H1 (cell line): ENCODE measurements around the gene KRTAP10-2. TPM values are rescaled to one million over a fixed set of nuclear protein-coding genes. Genes with fewer than 3 reads are reported as not detected.

Source experiments
- CTCF ChIA-PET: fragments of 300-600 bp; sonication (Branson Sonifier 250); formaldehyde crosslinking; loops from one replicate; lab custom pipeline; 2021; ENCODE audit not compliant: partially characterized antibody; lab: Charles Lee
- POLR2A ChIA-PET: fragments of 300-600 bp; sonication (Branson Sonifier 250); formaldehyde crosslinking; loops from one replicate; lab custom pipeline; 2021; ENCODE audit warnings: inconsistent platforms; ENCODE audit not compliant: partially characterized antibody; lab: Charles Lee
- DNase-seq, 2 experiments: peaks; one replicate each; pipeline versions ENCODE4 v3.0.0 to v3.0.0-alpha.2; 2010 to 2022; ENCODE audit warnings: low spot score in 2 of 2, low read depth in 1 of 2, mixed read lengths in 1 of 2
- FAIRE-seq: peaks from 2 replicates; lab custom pipeline; 2011; peaks lifted over from hg19 to GRCh38; lab: Jason Lieb, UNC
- H2AFZ ChIP-seq: 2 replicates; pipeline ENCODE4 v1.8.1; 2012; ENCODE audit warnings: low read length, inconsistent platforms
- H2AK5ac ChIP-seq: 2 replicates; pipeline ENCODE4 v1.6.1; 2013; ENCODE audit warnings: low read depth, low read length
- H2BK120ac ChIP-seq: replicated peaks from 2 replicates; pipeline ENCODE3; 2013; ENCODE audit warnings: low read depth, low read length, inconsistent platforms
- H2BK12ac ChIP-seq: 2 replicates; pipeline ENCODE4 v1.6.1; 2013; ENCODE audit warnings: low read depth, low read length
- H2BK15ac ChIP-seq: 2 replicates; pipeline ENCODE4 v1.6.1; 2013; ENCODE audit warnings: low read length
- H2BK20ac ChIP-seq: 2 replicates; pipeline ENCODE4 v1.6.1; 2013; ENCODE audit warnings: low read length
- H2BK5ac ChIP-seq: 2 replicates; pipeline ENCODE4 v1.6.1; 2013; ENCODE audit warnings: low read depth, low read length
- H3K14ac ChIP-seq: 2 replicates; pipeline ENCODE4 v1.6.1; 2013; ENCODE audit warnings: inconsistent platforms; ENCODE audit not compliant: insufficient read length
- H3K18ac ChIP-seq: 2 replicates; pipeline ENCODE4 v1.6.1; 2013; ENCODE audit warnings: low read length; ENCODE audit errors: extremely low read depth
- H3K23ac ChIP-seq: 2 replicates; pipeline ENCODE4 v1.6.1; 2013; ENCODE audit warnings: inconsistent platforms; ENCODE audit not compliant: insufficient read length
- H3K23me2 ChIP-seq: 2 replicates; pipeline ENCODE4 v1.6.1; 2013; ENCODE audit warnings: low read depth, low read length
- H3K27ac ChIP-seq: 2 replicates; pipeline ENCODE4 v1.6.1; 2011; ENCODE audit warnings: low read depth, low read length, inconsistent platforms
- H3K27me3 ChIP-seq, 4 experiments: replicated peaks in 1 of 4; 1 replicate in 1 of 4; 2 replicates in 3 of 4; pipeline versions ENCODE4 v1.6.1 to v1.8.1; 2011 to 2013; ENCODE audit warnings: low read length in 3 of 4, mild to moderate bottlenecking in 3 of 4, inconsistent platforms in 2 of 4, mixed read lengths in 2 of 4, moderate library complexity in 1 of 4; ENCODE audit not compliant: control insufficient read depth in 3 of 4, insufficient read depth in 3 of 4; ENCODE audit errors: extremely low read depth in 1 of 4
- H3K36me3 ChIP-seq, 4 experiments: 2 replicates each; pipeline versions ENCODE4 v1.6.1 to v1.8.1; 2011 to 2013; ENCODE audit warnings: mild to moderate bottlenecking in 4 of 4, low read length in 3 of 4, moderate library complexity in 2 of 4, control low read depth in 1 of 4, inconsistent platforms in 1 of 4; ENCODE audit not compliant: insufficient read depth in 4 of 4, control insufficient read depth in 2 of 4
- H3K4ac ChIP-seq: replicated peaks from 2 replicates; pipeline ENCODE3; 2013; ENCODE audit warnings: low read length, low read depth, mixed read lengths, inconsistent platforms; ENCODE audit not compliant: insufficient read length
- H3K4me1 ChIP-seq, 4 experiments: replicated peaks in 1 of 4; 1 replicate in 1 of 4; 2 replicates in 3 of 4; pipeline versions ENCODE4 v1.6.1 to v1.8.1; 2011 to 2013; ENCODE audit warnings: low read length in 3 of 4, inconsistent platforms in 2 of 4, mixed read lengths in 1 of 4; ENCODE audit not compliant: insufficient read depth in 4 of 4, control insufficient read depth in 3 of 4
- H3K4me2 ChIP-seq, 2 experiments: 2 replicates each; pipeline versions ENCODE4 v1.6.1 to v1.8.1; 2011 to 2013; ENCODE audit warnings: low read depth in 2 of 2, low read length in 2 of 2, control low read depth in 1 of 2, inconsistent platforms in 1 of 2, mild to moderate bottlenecking in 1 of 2; ENCODE audit not compliant: insufficient read depth in 1 of 2
- H3K4me3 ChIP-seq, 4 experiments: fragments of 200-600, 300-600 bp in 1 of 4; sonication (generic), shearing (Covaris generic), sonication (Bioruptor Twin) in 1 of 4; 2 replicates each; pipeline versions ENCODE4 v1.5.1 to v1.8.1; 2011 to 2016; ENCODE audit warnings: low read length in 4 of 4, low read depth in 3 of 4, control low read depth in 2 of 4, inconsistent platforms in 2 of 4, mild to moderate bottlenecking in 2 of 4, mixed read lengths in 1 of 4, moderate library complexity in 1 of 4; ENCODE audit not compliant: insufficient read depth in 2 of 4; ENCODE audit errors: extremely low read depth in 1 of 4
- H3K56ac ChIP-seq: replicated peaks from 2 replicates; pipeline ENCODE3; 2013; ENCODE audit warnings: low read depth, mild to moderate bottlenecking, mixed read lengths, low read length, inconsistent platforms; ENCODE audit not compliant: insufficient read length
- H3K79me1 ChIP-seq: 2 replicates; pipeline ENCODE4 v1.6.1; 2013; ENCODE audit warnings: low read depth, low read length, control low read depth
- H3K79me2 ChIP-seq, 2 experiments: 2 replicates each; pipeline versions ENCODE4 v1.6.1 to v1.8.1; 2012 to 2013; ENCODE audit warnings: low read length in 2 of 2, mild to moderate bottlenecking in 2 of 2, inconsistent platforms in 1 of 2; ENCODE audit not compliant: insufficient read depth in 2 of 2, control insufficient read depth in 1 of 2
- H3K9ac ChIP-seq, 4 experiments: replicated peaks in 1 of 4; 1 replicate in 1 of 4; 2 replicates in 3 of 4; pipeline versions ENCODE4 v1.6.1 to v1.8.1; 2011 to 2013; ENCODE audit warnings: low read depth in 3 of 4, low read length in 3 of 4, control low read depth in 2 of 4, mild to moderate bottlenecking in 2 of 4, moderate library complexity in 2 of 4, inconsistent platforms in 1 of 4; ENCODE audit errors: extremely low read depth in 1 of 4
- H3K9me3 ChIP-seq, 2 experiments: 2 replicates each; pipeline versions ENCODE4 v1.6.1 to v1.8.1; 2012 to 2013; ENCODE audit warnings: mild to moderate bottlenecking in 2 of 2, moderate library complexity in 2 of 2, control low read depth in 1 of 2, inconsistent platforms in 1 of 2, low read depth in 1 of 2, low read length in 1 of 2, mixed read lengths in 1 of 2; ENCODE audit not compliant: insufficient read depth in 2 of 2
- H4K20me1 ChIP-seq, 2 experiments: replicated peaks in 1 of 2; 2 replicates each; pipeline versions ENCODE3 to v1.8.1; 2011 to 2013; ENCODE audit warnings: inconsistent platforms in 2 of 2, low read length in 2 of 2, mild to moderate bottlenecking in 1 of 2; ENCODE audit not compliant: insufficient read depth in 2 of 2, control insufficient read depth in 1 of 2
- H4K5ac ChIP-seq: 2 replicates; pipeline ENCODE4 v1.6.1; 2013; ENCODE audit warnings: low read length, low read depth, mixed read lengths, inconsistent platforms; ENCODE audit not compliant: insufficient read length
- H4K8ac ChIP-seq: 2 replicates; pipeline ENCODE4 v1.8.0; 2013; ENCODE audit warnings: mild to moderate bottlenecking, moderate library complexity, low read length, inconsistent platforms; ENCODE audit not compliant: insufficient read depth; ENCODE audit errors: extremely low read depth
- H4K91ac ChIP-seq: replicated peaks from 2 replicates; pipeline ENCODE3; 2013; ENCODE audit warnings: low read length, mixed read lengths, inconsistent platforms; ENCODE audit not compliant: insufficient read length
- BACH1 ChIP-seq: IDR thresholded peaks from 2 replicates; pipeline ENCODE4 v1.6.1; 2012; ENCODE audit warnings: low read length, improper control_type of control experiment
- BRCA1 ChIP-seq: IDR thresholded peaks from 2 replicates; pipeline ENCODE4 v1.6.1; 2012; ENCODE audit warnings: low read depth, low read length, improper control_type of control experiment
- CEBPB ChIP-seq: IDR thresholded peaks from 2 replicates; pipeline ENCODE4 v1.6.1; 2012; ENCODE audit warnings: low read depth, low read length
- CHD1 ChIP-seq: IDR thresholded peaks from 2 replicates; pipeline ENCODE4 v1.6.1; 2012; ENCODE audit warnings: low read depth, low read length, improper control_type of control experiment
- CREB1 ChIP-seq: IDR thresholded peaks from 2 replicates; pipeline ENCODE4 v1.6.1; 2012; ENCODE audit warnings: inconsistent platforms
- EZH2 ChIP-seq: fragments of 200-600 bp; sonication (generic); IDR thresholded peaks from 2 replicates; pipeline ENCODE4 v1.7.1; 2012; ENCODE audit warnings: low read depth, mild to moderate bottlenecking, moderate library complexity, low read length, inconsistent platforms; ENCODE audit not compliant: severe bottlenecking
- HDAC2 ChIP-seq, 2 experiments: fragments of 300-600 bp in 1 of 2; sonication (generic) in 1 of 2; IDR thresholded peaks; 2 replicates each; pipeline ENCODE4 v1.6.1; 2011 to 2012; ENCODE audit warnings: low read depth in 2 of 2, low read length in 2 of 2, mild to moderate bottlenecking in 2 of 2, moderate library complexity in 2 of 2, borderline replicate concordance in 1 of 2, inconsistent platforms in 1 of 2
- POLR2AphosphoS5 ChIP-seq: IDR thresholded peaks from 2 replicates; pipeline ENCODE4 v1.6.1; 2011; ENCODE audit warnings: low read depth, low read length
- RFX5 ChIP-seq: IDR thresholded peaks from 2 replicates; pipeline ENCODE4 v1.6.1; 2011; ENCODE audit warnings: low read depth, low read length, improper control_type of control experiment, borderline replicate concordance
- TCF12 ChIP-seq: IDR thresholded peaks from 2 replicates; pipeline ENCODE4 v1.6.1; 2011; ENCODE audit warnings: low read depth, mild to moderate bottlenecking, low read length
- TEAD4 ChIP-seq: IDR thresholded peaks from 2 replicates; pipeline ENCODE4 v1.6.1; 2012; ENCODE audit warnings: low read depth, low read length, inconsistent platforms, mixed read lengths
- USF2 ChIP-seq: IDR thresholded peaks from 2 replicates; pipeline ENCODE4 v1.6.1; 2011; ENCODE audit warnings: low read length, improper control_type of control experiment
- WGBS, 2 experiments: shearing (Covaris generic) in 1 of 2; methylation state at CpG; one replicate each; pipeline versions ENCODE4 v1.1.6 to v1.1.7; 2013 to 2015; ENCODE audit warnings: low lambda C conversion rate in 2 of 2, mixed read lengths in 2 of 2, inconsistent platforms in 1 of 2, low coverage in 1 of 2, missing lambda C conversion rate in 1 of 2; ENCODE audit not compliant: insufficient replicate concordance in 2 of 2, insufficient coverage in 1 of 2, insufficient read length in 1 of 2; ENCODE audit errors: extremely low coverage in 1 of 2, missing lambda C conversion rate in 1 of 2; 5-methylcytosine and 5-hydroxymethylcytosine counted together
- polyA plus RNA-seq, 7 experiments: library from polyadenylated mRNA; depleted of rRNA in 3 of 7; stranded (reverse) in 5 of 7; unstranded in 2 of 7; fragments of >200 nt in 5 of 7; fragments of 200-250 nt in 2 of 7; gene quantifications; 1 replicate in 5 of 7; 2 replicates in 1 of 7; 4 replicates in 1 of 7; pipeline versions ENCODE4 v1.2.1 to v1.2.3, GENCODE V29; 2011 to 2013; ENCODE audit warnings: missing spikeins in 2 of 7, mixed read lengths in 2 of 7
- total RNA-seq: library from RNA; stranded (reverse); fragmentation: NEBNext Ultra II Directional; extraction: Animal tissue kit (Norgen Biotek cat#: 25700); gene quantifications from 2 replicates; pipeline ENCODE4 v1.2.1, GENCODE V29; 2021

The KRTAP10-2 gene
- total and polyA plus RNA-seq, 2 of the 8 experiments (the other 6 are each of a cell fraction or from before 2014, with no cell fraction given), result 0.11 TPM; not detected in 1

DNA sequence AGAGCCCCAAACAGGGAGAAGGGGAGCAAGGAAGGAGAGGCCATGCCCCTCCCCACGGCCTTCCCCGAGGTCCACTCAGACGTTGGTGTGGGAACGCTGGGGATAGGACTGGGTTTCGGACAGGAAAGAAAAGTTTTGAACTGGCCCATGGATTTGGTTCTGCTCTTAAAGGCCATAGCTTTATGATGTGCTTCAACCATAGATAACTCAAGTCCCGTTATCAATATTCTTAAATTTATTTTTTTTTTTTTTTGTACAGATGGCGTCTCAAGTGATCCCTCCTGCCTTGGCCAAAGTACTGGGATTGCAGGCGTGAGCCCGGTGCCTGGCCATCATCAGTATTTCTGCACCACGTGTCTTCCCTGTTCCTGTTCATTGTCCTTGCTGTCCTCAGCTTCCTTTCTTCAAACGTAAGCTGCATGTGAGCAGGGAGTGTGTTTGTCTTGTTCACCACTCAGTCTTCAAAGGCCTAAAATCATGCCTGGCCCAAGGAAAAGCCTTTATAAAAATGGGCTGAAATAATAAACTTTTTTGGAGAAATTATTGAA lies 10.5 kb downstream of the KRTAP10-2 start:
- no peak for FAIRE-seq
- peaks cover 3 to 4% of the 10 kb centered on the region in 2 experiments; a peak in 1 of 4 replicates for H3K9me3 ChIP-seq
- H3K27ac ChIP-seq, result no peak overlapping the region

More for the DNA sequence above, 10.5 kb downstream of the KRTAP10-2 start:
- Histone ChIP-seq H3K18ac (no peak overlapping the region), H2AFZ (no peak overlapping the region), H3K4ac (no peak overlapping the region), H2BK20ac (no peak overlapping the region), H3K36me3 (no peaks in the 10 kb centered on the region), H3K79me2 (no peaks in the 10 kb centered on the region), H4K91ac (no peak overlapping the region), H3K23ac (no peak overlapping the region), H2BK15ac (no peak overlapping the region), H3K4me2 (no peak overlapping the region), H3K56ac (no peak overlapping the region), H3K23me2 (no peaks in the 10 kb centered on the region), H4K20me1 (no peaks in the 10 kb centered on the region), H3K79me1 (no peaks in the 10 kb centered on the region), H2BK5ac (0 out of 2 replicates have a peak overlapping the region, but pooled peaks have one; percentile 52), H3K14ac (no peak overlapping the region), H2BK12ac (0 out of 2 replicates have a peak overlapping the region, but pooled peaks have one; percentile 60), H4K8ac (no peak overlapping the region), H4K5ac (no peak overlapping the region), H3K4me3 (no peak overlapping the region), H3K27me3 (no peaks in the 10 kb centered on the region), H3K4me1 (peaks cover 0 to 2% (median 0%) of the 10 kb centered on the region in 4 experiments; a peak in 1 of 7 replicates), H3K9ac (no peak overlapping the region), H2AK5ac (peak overlapping the region; percentile 75; the same call in 1 of the 2 replicates), H2BK120ac (no peak overlapping the region)
- TF ChIP-seq USF2 (no peak), RFX5 (no peak), HDAC2 (IDR thresholded peaks at IDR 0.05; ENCODE audit: borderline replicate concordance in 1 of 2, low read depth in 2 of 2, low read length in 2 of 2) (no peak), CEBPB (no peak), EZH2 (no peak), CHD1 (no peak), BACH1 (no peak), POLR2AphosphoS5 (no peak), TCF12 (no peak), BRCA1 (no peak), TEAD4 (no peak), CREB1 (no peak)
- WGBS, 2 experiments, result 85% methylated on average over 11 of the region's 11 CpGs; no CpG with 5 or more reads in 1 of the 2 experiments
- CTCF ChIA-PET, result interaction anchor here (0.6 to 1.1 kb wide), 6 partner anchors 9 to 40 kb away, joined by 3 to 8 read pairs (median 3); no protein-coding TSS in a partner anchor
- no peak for DNase-seq
- POLR2A ChIA-PET, result interaction anchor here (1.2 kb wide), 1 partner anchor 11 kb away, joined by 3 read pairs; no protein-coding TSS in a partner anchor
